ENCODE results near the gene KIRREL3.

KIRREL3 gene

GRCh38 chr11:126942146-126942545 lies 58.4 kb downstream of the KIRREL3 start:
- Histone ChIP-seq H3K4me2 (no peak overlapping the region), H4K20me1 (ENCODE audit: insufficient read depth) (no peaks in the 10 kb centered on the region), H3K9ac (no peak overlapping the region), H3K4me3 (IDR thresholded peaks at IDR 0.05; ENCODE audit: insufficient read depth, low read depth, low read length) (no peak overlapping the region), H3K27ac (no peak overlapping the region), H2AFZ (ENCODE audit: low read depth) (no peak overlapping the region), H3K79me2 (ENCODE audit: insufficient read depth, low read depth) (no peaks in the 10 kb centered on the region), H3K27me3 (ENCODE audit: insufficient read depth, low read depth) (no peaks in the 10 kb centered on the region), H3K36me3 (ENCODE audit: insufficient read depth) (no peaks in the 10 kb centered on the region), H3K4me1 (ENCODE audit: low read depth, poor library complexity, severe bottlenecking) (no peaks in the 10 kb centered on the region)
- TF ChIP-seq CTCF (conservative IDR thresholded peaks at IDR 0.05; ENCODE audit: low read depth, low read length): no peak

GRCh38 chr11:126939552-126939951 lies 61.0 kb downstream of the KIRREL3 start:
- Histone ChIP-seq H3K36me3 (ENCODE audit: insufficient read depth) (no peaks in the 10 kb centered on the region), H3K4me1 (ENCODE audit: low read depth, poor library complexity, severe bottlenecking) (no peaks in the 10 kb centered on the region), H3K79me2 (ENCODE audit: insufficient read depth, low read depth) (no peaks in the 10 kb centered on the region), H3K4me3 (IDR thresholded peaks at IDR 0.05; ENCODE audit: insufficient read depth, low read depth, low read length) (no peak overlapping the region), H3K27ac (no peak overlapping the region), H4K20me1 (ENCODE audit: insufficient read depth) (no peaks in the 10 kb centered on the region), H2AFZ (ENCODE audit: low read depth) (no peak overlapping the region), H3K9ac (no peak overlapping the region), H3K4me2 (no peak overlapping the region), H3K27me3 (ENCODE audit: insufficient read depth, low read depth) (no peaks in the 10 kb centered on the region)
- TF ChIP-seq CTCF (conservative IDR thresholded peaks at IDR 0.05; ENCODE audit: low read depth, low read length): no peak

GRCh38 chr11:126938718-126939117 lies 61.9 kb downstream of the KIRREL3 start:
- no peaks in the 10 kb centered on the region for H3K4me1 ChIP-seq (ENCODE audit: low read depth, poor library complexity, severe bottlenecking)
- H3K27ac ChIP-seq: no peak overlapping the region

GRCh38 chr11:126930091-126930841 lies 70.3 kb downstream of the KIRREL3 start:
- no peaks in the 10 kb centered on the region for H3K27me3 ChIP-seq (ENCODE audit: insufficient read depth, low read depth)
- no peaks in the 10 kb centered on the region for H3K4me1 ChIP-seq (ENCODE audit: low read depth, poor library complexity, severe bottlenecking)
- H3K79me2 ChIP-seq (ENCODE audit: insufficient read depth, low read depth): no peaks in the 10 kb centered on the region
- TF ChIP-seq CTCF (conservative IDR thresholded peaks at IDR 0.05; ENCODE audit: low read depth, low read length): no peak
- no peak overlapping the region for H3K4me3 ChIP-seq (IDR thresholded peaks at IDR 0.05; ENCODE audit: insufficient read depth, low read depth, low read length)
- H2AFZ ChIP-seq (ENCODE audit: low read depth): no peak overlapping the region
- no peaks in the 10 kb centered on the region for H3K36me3 ChIP-seq (ENCODE audit: insufficient read depth)
- H4K20me1 ChIP-seq (ENCODE audit: insufficient read depth): no peaks in the 10 kb centered on the region
- H3K4me2 ChIP-seq: no peak overlapping the region
- H3K9ac ChIP-seq: no peak overlapping the region
- no peak overlapping the region for H3K27ac ChIP-seq

More at GRCh38 chr11:126938718-126939117, 61.9 kb downstream of the KIRREL3 start:
- Histone ChIP-seq H3K27me3 (ENCODE audit: insufficient read depth, low read depth) (no peaks in the 10 kb centered on the region), H3K4me3 (IDR thresholded peaks at IDR 0.05; ENCODE audit: insufficient read depth, low read depth, low read length) (no peak overlapping the region), H3K79me2 (ENCODE audit: insufficient read depth, low read depth) (no peaks in the 10 kb centered on the region), H3K4me2 (no peak overlapping the region), H3K36me3 (ENCODE audit: insufficient read depth) (no peaks in the 10 kb centered on the region), H3K9ac (no peak overlapping the region), H4K20me1 (ENCODE audit: insufficient read depth) (no peaks in the 10 kb centered on the region), H2AFZ (ENCODE audit: low read depth) (no peak overlapping the region)
- TF ChIP-seq CTCF (conservative IDR thresholded peaks at IDR 0.05; ENCODE audit: low read depth, low read length): no peak
